NCI-H2029 (cell line): ENCODE measurements around the gene PCGF3.

Source experiments
- DNase-seq: peaks from one replicate; lab custom pipeline; 2025; lab: John Stamatoyannopoulos, UW

PCGF3 gene, protein sequence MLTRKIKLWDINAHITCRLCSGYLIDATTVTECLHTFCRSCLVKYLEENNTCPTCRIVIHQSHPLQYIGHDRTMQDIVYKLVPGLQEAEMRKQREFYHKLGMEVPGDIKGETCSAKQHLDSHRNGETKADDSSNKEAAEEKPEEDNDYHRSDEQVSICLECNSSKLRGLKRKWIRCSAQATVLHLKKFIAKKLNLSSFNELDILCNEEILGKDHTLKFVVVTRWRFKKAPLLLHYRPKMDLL

GRCh38 chr4:705278-706082 is at the start of gene PCGF3:
TSS of gene PCGF3 (plus strand) at chr4:705832. CDS start at chr4:733681, 27,849 bp downstream.
- peak; percentile 88 for DNase-seq

DNA sequence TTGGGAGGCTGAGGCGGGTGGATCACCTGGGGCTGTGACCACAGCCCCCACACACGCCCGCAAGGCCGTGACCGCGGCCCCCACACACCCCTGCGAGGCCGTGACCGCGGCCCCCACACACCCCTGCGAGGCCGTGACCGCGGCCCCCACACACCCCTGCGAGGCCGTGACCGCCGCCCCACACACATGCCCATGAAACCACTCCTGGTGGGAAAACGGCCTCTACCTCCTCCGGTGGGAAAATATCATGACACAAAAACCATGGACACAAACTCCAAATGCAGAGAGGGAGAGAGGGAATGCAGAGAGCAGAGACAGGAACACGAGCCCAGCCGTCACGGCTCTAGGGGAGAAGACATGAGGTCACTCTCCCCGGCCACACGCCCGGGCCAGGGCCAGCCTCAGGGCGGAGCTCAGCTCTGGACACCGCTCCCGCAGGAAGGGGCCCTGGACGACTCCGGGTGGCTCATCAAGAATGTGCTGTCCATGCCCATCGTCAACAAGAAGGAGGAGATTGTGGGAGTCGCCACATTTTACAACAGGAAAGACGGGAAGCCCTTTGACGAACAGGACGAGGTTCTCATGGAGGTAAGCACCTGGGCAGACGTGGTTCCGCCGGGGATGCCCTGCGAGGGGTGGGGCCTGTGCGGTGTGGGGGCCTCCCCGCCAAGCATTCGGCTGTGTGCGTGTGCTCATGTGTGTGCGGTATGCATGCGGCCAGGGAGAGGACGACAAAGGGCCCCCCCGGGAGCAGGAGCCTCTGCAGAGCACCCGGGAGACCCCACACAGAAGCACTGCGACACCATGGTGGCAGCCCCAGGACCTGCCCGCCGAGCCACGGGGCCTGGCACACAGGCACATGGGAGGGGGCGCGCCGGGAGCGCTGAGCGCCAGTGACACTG is 48.9 kb upstream of the PCGF3 start:
- DNase-seq, result no peak

- DNase-seq, result no peak
Measured at GRCh38 chr4:657338-657833, 48.2 kb upstream of the PCGF3 start.

GRCh38 chr4:657834-658667 is 47.6 kb upstream of the PCGF3 start:
- DNase-seq, result no peak

- no peak for DNase-seq
Measured at GRCh38 chr4:658681-659667, 46.7 kb upstream of the PCGF3 start.

DNA sequence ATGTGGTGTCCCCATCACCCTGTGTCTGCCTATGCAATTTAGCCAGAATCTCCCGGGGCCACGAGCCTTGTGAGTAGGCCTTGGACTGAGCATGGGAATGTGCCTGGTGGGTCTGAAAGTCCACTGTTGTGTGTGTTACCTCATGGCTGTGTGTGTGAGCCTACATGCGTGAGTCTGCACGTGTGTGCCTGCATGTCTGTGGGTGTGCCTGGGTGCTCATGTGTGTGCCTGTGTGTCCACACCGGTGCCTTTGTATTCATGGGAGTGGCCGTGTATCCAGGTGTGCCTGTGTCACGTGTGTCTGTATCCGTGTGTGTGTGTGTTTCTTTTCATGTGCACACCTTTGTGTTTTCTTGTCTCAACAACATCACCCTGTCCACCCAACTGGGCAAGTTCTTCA is 45.8 kb upstream of the PCGF3 start:
- DNase-seq, result no peak

DNA sequence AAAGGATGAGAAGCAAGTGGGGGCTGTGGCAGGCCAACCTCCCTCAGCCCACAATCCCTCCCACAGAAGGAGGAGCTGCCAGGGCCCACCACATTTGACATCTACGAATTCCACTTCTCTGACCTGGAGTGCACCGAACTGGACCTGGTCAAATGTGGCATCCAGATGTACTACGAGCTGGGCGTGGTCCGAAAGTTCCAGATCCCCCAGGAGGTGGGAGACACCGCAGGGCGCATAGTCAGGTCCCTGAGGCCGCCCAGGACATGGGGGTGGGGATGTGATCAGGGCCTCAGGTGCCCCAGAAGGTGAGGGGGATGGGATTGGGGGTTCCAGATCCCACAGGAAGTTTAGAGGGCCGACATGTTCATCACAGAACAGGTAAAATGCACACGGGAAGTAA is 45.2 kb upstream of the PCGF3 start:
- DNase-seq, result no peak

GRCh38 chr4:661231-661630 is 44.4 kb upstream of the PCGF3 start:
- no peak for DNase-seq

- DNase-seq, result no peak
Measured at GRCh38 chr4:661881-662761, 43.5 kb upstream of the PCGF3 start.

GRCh38 chr4:663046-663437 is 42.6 kb upstream of the PCGF3 start:
- no peak for DNase-seq

DNA sequence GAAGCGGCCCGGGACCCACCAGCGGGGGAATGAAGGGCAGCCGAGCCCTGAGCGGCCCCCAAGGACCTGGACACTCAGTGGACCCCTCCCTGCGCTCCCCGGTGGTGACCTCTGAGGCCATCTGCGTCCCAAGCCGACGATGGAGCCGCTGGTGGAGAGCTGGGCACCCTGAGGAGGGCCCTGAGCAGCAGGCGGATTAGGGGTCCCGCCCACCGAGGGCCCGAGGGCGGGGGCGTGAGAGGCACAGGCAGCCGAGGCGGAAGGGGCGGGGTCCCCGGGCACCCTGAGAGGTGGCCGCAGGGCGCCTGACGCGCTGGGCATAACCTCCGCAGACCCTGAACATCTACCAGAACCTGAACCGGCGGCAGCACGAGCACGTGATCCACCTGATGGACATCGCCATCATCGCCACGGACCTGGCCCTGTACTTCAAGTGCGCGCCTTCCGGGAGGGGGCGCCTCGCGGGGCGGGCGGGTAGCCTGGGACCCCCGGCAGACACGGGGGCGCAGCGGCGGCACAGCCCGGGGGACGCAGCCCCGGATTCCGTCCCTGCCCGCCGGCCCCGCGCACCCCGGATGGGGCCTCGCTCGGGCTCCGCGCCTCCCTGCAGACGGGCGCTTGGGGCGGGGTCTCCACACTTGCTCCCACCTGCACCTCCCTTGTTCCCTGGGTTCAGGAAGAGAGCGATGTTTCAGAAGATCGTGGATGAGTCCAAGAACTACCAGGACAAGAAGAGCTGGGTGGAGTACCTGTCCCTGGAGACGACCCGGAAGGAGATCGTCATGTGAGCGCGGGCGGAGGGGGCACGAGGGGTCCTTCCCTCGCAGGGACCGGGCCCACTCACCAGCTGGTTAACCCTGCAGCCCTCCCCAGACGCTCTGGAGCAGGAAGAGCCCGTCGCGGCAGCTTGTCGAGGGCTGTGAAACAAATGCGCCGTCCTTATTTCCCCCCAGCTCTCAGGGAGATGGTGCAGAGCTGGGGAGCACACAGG is 41.9 kb upstream of the PCGF3 start:
- no peak for DNase-seq

- no peak for DNase-seq
Measured at GRCh38 chr4:664713-665231, 40.9 kb upstream of the PCGF3 start.

DNA sequence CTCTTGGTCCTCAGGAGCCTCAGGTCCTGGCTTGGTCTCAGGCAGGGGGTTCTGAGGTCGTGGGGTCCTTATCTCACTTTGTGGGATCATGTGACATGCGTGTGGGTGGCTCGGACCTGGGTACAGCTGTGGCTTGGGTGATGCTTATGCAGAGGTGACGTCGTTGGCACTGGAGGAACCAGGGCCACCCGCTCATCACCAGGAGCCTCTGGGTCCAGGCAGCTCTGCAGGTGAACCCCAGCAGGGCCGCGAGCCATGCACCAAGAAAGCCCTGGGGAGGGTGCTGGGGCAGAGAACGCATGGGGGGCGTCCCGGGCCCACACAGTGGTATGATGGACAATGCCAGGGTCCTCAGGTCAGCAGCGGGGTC is 40.3 kb upstream of the PCGF3 start:
- no peak for DNase-seq

DNA sequence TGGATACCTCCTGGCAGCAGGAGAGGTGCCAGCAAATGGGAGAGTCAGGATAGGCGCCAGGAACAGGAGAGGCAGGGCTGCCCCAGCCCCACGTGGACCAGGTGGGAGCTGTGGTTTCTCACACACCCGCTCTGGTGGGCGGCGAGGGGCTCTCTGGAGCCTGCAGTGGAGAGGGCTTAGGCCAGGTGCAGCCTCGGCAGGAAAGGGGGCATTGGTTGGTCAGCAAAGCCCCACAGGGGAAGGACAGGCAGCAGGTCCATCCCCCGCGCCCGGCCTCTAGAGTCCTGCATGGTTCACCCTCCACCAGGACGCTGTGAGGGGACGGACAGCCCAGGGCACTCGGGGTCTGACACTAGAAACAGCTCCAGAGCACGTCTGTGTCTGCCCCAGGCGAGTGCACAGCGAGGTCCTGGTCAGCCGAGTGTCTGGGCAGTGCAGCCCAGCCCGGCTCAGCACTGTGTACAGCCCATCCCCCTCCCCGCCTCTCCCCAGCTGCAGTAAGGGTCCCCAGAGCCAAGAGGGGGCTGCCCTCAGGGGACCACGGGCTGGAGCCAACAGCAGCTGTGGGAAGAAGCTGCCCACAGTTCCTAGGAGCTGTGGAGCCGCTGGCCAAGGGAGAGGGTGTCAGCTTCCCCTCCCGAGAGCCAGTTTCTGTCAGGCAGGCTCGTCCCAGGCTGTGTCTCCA is 39.7 kb upstream of the PCGF3 start:
- no peak for DNase-seq

- no peak for DNase-seq
Measured at GRCh38 chr4:666436-666810, 39.2 kb upstream of the PCGF3 start.

GRCh38 chr4:666822-667544 is 38.6 kb upstream of the PCGF3 start:
- DNase-seq, result no peak

- DNase-seq, result no peak
Measured at GRCh38 chr4:667545-667925, 38.1 kb upstream of the PCGF3 start.
